HepG2 (cell line): ENCODE measurements around the gene MYL2. TPM values are rescaled to one million over a fixed set of nuclear protein-coding genes. Genes with fewer than 3 reads are reported as not detected.

ENCODE experiments used
- ATAC-seq: fragments of 200-7000 bp; cut with Tn5 transposase; 3 replicates; pipeline ENCODE4 v1.9.1; 2020; ENCODE audit warnings: mild to moderate bottlenecking, moderate library complexity
- BruUV-seq: library from RNA; stranded (reverse); fragments of 400-500 nt; replicated peaks from 2 replicates; lab custom pipeline; 2021; lab: Mats Ljungman, UMichigan
- CTCF ChIA-PET: fragments of 300-600 bp; formaldehyde crosslinking; extraction: SDS; loops from one replicate; lab custom pipeline; 2021; ENCODE audit warnings: low total read pairs, inconsistent platforms, low intra/inter-chr PET ratio; lab: Yijun Ruan, JAX
- POLR2A ChIA-PET: fragments of 350-600 bp; sonication (Branson Sonifier 250); formaldehyde crosslinking; loops from one replicate; lab custom pipeline; 2020; ENCODE audit warnings: antibody characterized with exemption, inconsistent platforms; lab: Yijun Ruan, JAX
- DNase-seq: peaks from one replicate; pipeline ENCODE4 v3.0.0-alpha.2; 2015; ENCODE audit warnings: low spot score
- FAIRE-seq: peaks from 3 replicates; lab custom pipeline; 2011; peaks lifted over from hg19 to GRCh38; lab: Jason Lieb, UNC
- H2AFZ ChIP-seq: one replicate; pipeline ENCODE4 v1.6.1; 2011; ENCODE audit warnings: low read length, inconsistent platforms
- H3K27ac ChIP-seq: fragments of 300-600 bp; 3 replicates; pipeline ENCODE4 v1.8.0; 2011; ENCODE audit warnings: mixed run types, mild to moderate bottlenecking, mixed read lengths, low read length, inconsistent platforms; ENCODE audit not compliant: insufficient read depth; ENCODE audit errors: extremely low read length
- H3K27me3 ChIP-seq, 2 experiments: fragments of 200-600 bp in 1 of 2; 2 replicates in 1 of 2; 3 replicates in 1 of 2; pipeline versions ENCODE4 v1.6.0 to v1.8.0; 2011; ENCODE audit warnings: low read length in 2 of 2, mild to moderate bottlenecking in 2 of 2, moderate library complexity in 2 of 2, inconsistent platforms in 1 of 2; ENCODE audit not compliant: insufficient read depth in 2 of 2, control insufficient read depth in 1 of 2
- H3K36me3 ChIP-seq, 2 experiments: fragments of 200-600 bp in 1 of 2; replicated peaks in 1 of 2; 2 replicates in 1 of 2; 3 replicates in 1 of 2; pipeline versions ENCODE4 v1.5.1 to v1.8.0; 2011; ENCODE audit warnings: low read length in 2 of 2, inconsistent platforms in 1 of 2; ENCODE audit not compliant: insufficient read depth in 2 of 2, control insufficient read depth in 1 of 2
- H3K4me1 ChIP-seq: 2 replicates; pipeline ENCODE4 v1.5.1; 2012; ENCODE audit warnings: low read length, inconsistent platforms; ENCODE audit not compliant: insufficient read depth
- H3K4me2 ChIP-seq: 2 replicates; pipeline ENCODE4 v1.6.0; 2011; ENCODE audit warnings: low read depth, low read length, inconsistent platforms
- H3K4me3 ChIP-seq, 3 experiments: fragments of 200-600 bp in 1 of 3; sonication (generic), shearing (Covaris generic) in 1 of 3; replicated peaks in 1 of 3; 2 replicates each; pipeline ENCODE4 v1.5.1; 2011 to 2016; ENCODE audit warnings: low read length in 3 of 3, inconsistent platforms in 2 of 3, low read depth in 2 of 3, mild to moderate bottlenecking in 2 of 3, control low read depth in 1 of 3, mixed read lengths in 1 of 3; ENCODE audit not compliant: insufficient read depth in 1 of 3
- H3K79me2 ChIP-seq: one replicate; pipeline ENCODE4 v1.6.1; 2011; ENCODE audit warnings: low read length, inconsistent platforms; ENCODE audit not compliant: insufficient read depth
- H3K9ac ChIP-seq: 2 replicates; pipeline ENCODE4 v1.6.0; 2011; ENCODE audit warnings: mild to moderate bottlenecking, low read depth, low read length, inconsistent platforms; ENCODE audit not compliant: insufficient read depth
- H3K9me3 ChIP-seq: 2 replicates; pipeline ENCODE4 v1.5.1; 2012; ENCODE audit warnings: mild to moderate bottlenecking, low read length
- H4K20me1 ChIP-seq: 2 replicates; pipeline ENCODE4 v1.6.0; 2011; ENCODE audit warnings: inconsistent platforms, mild to moderate bottlenecking, low read length, moderate library complexity; ENCODE audit not compliant: insufficient read depth
- ATM ChIP-seq: fragments of 450-650 bp; IDR thresholded peaks from 2 replicates; pipeline ENCODE4 v1.7.1; 2017; ENCODE audit warnings: mild to moderate bottlenecking, borderline replicate concordance
- FOXP1 ChIP-seq, 2 experiments: fragments of 450-650 bp in 1 of 2; IDR thresholded peaks; 2 replicates each; pipeline ENCODE4 v1.6.1; 2017 to 2018; ENCODE audit warnings: antibody characterized with exemption in 1 of 2
- JUNB ChIP-seq: sonication (generic); formaldehyde crosslinking; IDR thresholded peaks from 2 replicates; pipeline ENCODE4 v1.8.0; 2022; ENCODE audit warnings: missing genetic modification reagents, mild to moderate bottlenecking, borderline replicate concordance
- NFKB2 ChIP-seq: sonication (generic); formaldehyde crosslinking; IDR thresholded peaks from 2 replicates; pipeline ENCODE4 v1.4.0; 2020; ENCODE audit warnings: missing genetic modification reagents, borderline replicate concordance
- NR3C1 ChIP-seq: sonication (generic); formaldehyde crosslinking; IDR thresholded peaks from 2 replicates; pipeline ENCODE4 v1.4.0; 2020; ENCODE audit warnings: missing genetic modification reagents
- RELA ChIP-seq: sonication (generic); formaldehyde crosslinking; IDR thresholded peaks from 2 replicates; pipeline ENCODE4 v1.4.0; 2020; ENCODE audit warnings: missing genetic modification reagents
- RFX3 ChIP-seq: IDR thresholded peaks from 2 replicates; pipeline ENCODE4 v1.6.1; 2016; ENCODE audit warnings: missing biosample characterization, missing genetic modification reagents
- SETDB1 ChIP-seq: sonication (generic); formaldehyde crosslinking; IDR thresholded peaks from 2 replicates; pipeline ENCODE4 v1.5.1; 2020; ENCODE audit warnings: missing genetic modification reagents, mild to moderate bottlenecking, borderline replicate concordance
- TARDBP ChIP-seq: sonication (generic); formaldehyde crosslinking; IDR thresholded peaks from 2 replicates; pipeline ENCODE4 v1.8.0; 2022; ENCODE audit warnings: mild to moderate bottlenecking, missing genetic modification reagents
- ZNF207 ChIP-seq: fragments of 450-650 bp; IDR thresholded peaks from 2 replicates; pipeline ENCODE4 v1.6.1; 2016; ENCODE audit warnings: antibody characterized with exemption, borderline replicate concordance
- ZSCAN22 ChIP-seq: sonication (generic); formaldehyde crosslinking; IDR thresholded peaks from 2 replicates; pipeline ENCODE4 v1.4.0; 2020; ENCODE audit warnings: mild to moderate bottlenecking, missing genetic modification reagents
- WGBS: methylation state at CpG from one replicate; pipeline ENCODE4 v1.1.6; 2017; ENCODE audit warnings: low lambda C conversion rate; 5-methylcytosine and 5-hydroxymethylcytosine counted together
- in situ Hi-C: cut with HindIII; loops from 2 replicates; pipeline ENCODE4 v1.10.0; 2017; ENCODE audit warnings: low pct_unique_long_range_greater_than_20kb; ENCODE audit not compliant: extremely low pct_ligation_motif_present
- intact Hi-C: fragments of 100-400 bp; cut with micrococcal nuclease; formaldehyde crosslinking; loops from one replicate; pipeline ENCODE4 v1.10.0; 2022; ENCODE audit not compliant: unreplicated experiment
- polyA plus RNA-seq, 8 experiments: library from polyadenylated mRNA; depleted of rRNA in 3 of 8; stranded (reverse) in 7 of 8; unstranded in 1 of 8; fragments of >200 nt; fragmentation: Illumina TruSeq in 4 of 8; extraction: Trizol in 4 of 8; gene quantifications; 2 replicates each; pipeline versions ENCODE4 v1.2.1 to v1.2.3, GENCODE V29; 2011 to 2016; ENCODE audit warnings: low read depth in 4 of 8, missing spikeins in 1 of 8, mixed read lengths in 1 of 8; ENCODE audit not compliant: insufficient read depth in 1 of 8
- total RNA-seq, 5 experiments: library from RNA; depleted of rRNA; stranded (reverse); fragments of >200 nt; fragmentation: Illumina TruSeq; extraction: Trizol; gene quantifications; 2 replicates each; pipeline ENCODE4 v1.2.3, GENCODE V29; 2016; ENCODE audit warnings: low read depth in 1 of 5
- TF ChIP-seq, protein P1 (sequence below): sonication (generic); formaldehyde crosslinking; IDR thresholded peaks from 2 replicates; pipeline ENCODE4 v1.4.0; 2020; ENCODE audit warnings: missing genetic modification reagents
- TF ChIP-seq, protein P2 (sequence below): sonication (generic); formaldehyde crosslinking; IDR thresholded peaks from 2 replicates; pipeline ENCODE4 v1.4.0; 2020; ENCODE audit warnings: low read depth, missing genetic modification reagents
- TF ChIP-seq, protein P3 (sequence below): fragments of 450-650 bp; IDR thresholded peaks from 2 replicates; pipeline ENCODE4 v1.6.1; 2017; ENCODE audit warnings: mild to moderate bottlenecking

MYL2 gene
- total and polyA plus RNA-seq, 2 of the 13 experiments (the other 11 are each of a cell fraction or from before 2014, with no cell fraction given), result not detected

DNA sequence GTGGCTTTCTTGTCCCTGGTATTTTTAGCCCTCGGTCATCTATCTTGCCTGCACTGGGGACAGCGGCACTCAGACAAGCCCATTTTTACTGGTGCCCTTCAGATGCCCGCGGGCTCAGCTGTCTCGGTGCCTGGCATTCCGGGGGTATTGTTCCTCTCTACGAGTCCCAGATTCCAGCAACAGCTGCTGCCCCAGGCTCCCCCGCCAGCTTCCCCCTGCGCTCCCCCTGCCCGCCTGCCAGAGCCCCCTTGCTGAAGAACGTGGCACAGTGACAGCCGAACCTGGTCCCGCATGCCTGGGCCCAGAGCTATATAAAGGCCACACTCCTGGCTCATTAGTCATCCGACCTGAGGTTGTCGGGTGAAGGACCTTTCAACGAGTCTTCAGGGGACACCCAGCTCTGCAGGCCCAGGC, 10.9 kb upstream of the MYL2 start (continued):
- no peak for TF ChIP-seq RFX3 (CRISPR knock-in tag)
- TF ChIP-seq JUNB (CRISPR knock-in tag), result no peak
- no peak for TF ChIP-seq NFKB2 (CRISPR knock-in tag)
- TF ChIP-seq, all 625 proteins: peak for 0

DNA sequence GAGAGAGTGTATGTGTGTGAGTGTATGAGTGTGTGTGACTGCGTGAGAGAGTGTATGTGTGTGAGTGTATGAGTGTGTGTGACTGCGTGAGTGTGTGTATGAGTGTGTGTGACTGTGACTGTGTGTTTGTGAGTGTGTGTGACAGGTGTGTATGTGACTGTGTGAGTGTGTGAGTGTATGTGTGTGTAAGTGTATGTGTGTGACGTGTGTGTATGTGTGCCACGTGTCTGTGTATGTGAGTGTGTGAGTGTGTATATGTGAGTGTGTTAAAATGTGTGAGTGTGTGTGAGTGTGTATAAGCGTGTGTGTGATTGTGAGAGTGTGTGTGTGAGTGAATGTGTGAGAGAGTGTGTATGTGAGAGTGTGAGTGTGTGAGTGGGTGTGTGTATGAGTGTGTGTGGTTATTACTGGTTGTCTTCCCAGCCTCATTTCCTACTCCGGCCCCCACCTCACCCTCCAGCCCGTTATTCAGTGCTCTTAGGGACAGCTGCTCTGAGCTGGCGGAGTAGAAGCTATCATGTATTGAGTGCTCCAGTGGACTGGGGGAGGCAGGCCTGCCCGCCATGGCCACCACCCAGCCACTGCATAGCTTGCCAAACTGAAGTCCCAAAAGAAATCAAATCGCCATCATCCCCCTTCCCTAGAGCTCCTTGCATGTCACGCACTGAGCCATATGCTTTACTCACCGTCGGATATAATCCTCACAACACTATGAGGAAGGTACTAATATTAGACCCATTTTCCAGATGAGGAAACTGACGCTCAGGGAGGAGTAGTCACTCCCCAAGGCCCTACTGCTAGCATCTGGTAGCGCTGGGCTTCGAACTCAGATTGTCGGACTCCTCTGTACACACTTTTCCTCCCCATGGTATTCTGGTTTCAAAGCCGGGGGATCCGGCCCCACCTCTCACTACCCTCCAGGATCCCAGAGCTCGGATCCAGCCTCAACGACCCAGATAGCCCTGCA, 10.3 kb upstream of the MYL2 start:
- 58% methylated on average over 18 of the region's 21 CpGs for WGBS
- H3K4me1 ChIP-seq, result no peaks in the 10 kb centered on the region
- H3K4me2 ChIP-seq, result no peak overlapping the region
- no peaks in the 10 kb centered on the region for H3K79me2 ChIP-seq
- FAIRE-seq (no peak), ATAC-seq (no peak), DNase-seq (no peak)
- ChIA-PET CTCF (no interaction called here), POLR2A (no interaction called here)
- H4K20me1 ChIP-seq, result no peaks in the 10 kb centered on the region
- in situ Hi-C loops (loop anchor here (10.0 kb wide), 1 partner anchor 384 kb away; no protein-coding TSS in a partner anchor), intact Hi-C loops (no loop called here)
- H3K36me3 ChIP-seq, result no peaks in the 10 kb centered on the region
- no TSS peak for BruUV-seq
- no peaks in the 10 kb centered on the region for H3K9me3 ChIP-seq
- H2AFZ ChIP-seq, result no peak overlapping the region
- no peak overlapping the region for H3K4me3 ChIP-seq
- H3K27me3 ChIP-seq, result peaks cover 0 to 6% of the 10 kb centered on the region in 2 experiments; a peak in 1 of 5 replicates
- no peak overlapping the region for H3K9ac ChIP-seq
- no peak overlapping the region for H3K27ac ChIP-seq
- TF ChIP-seq TARDBP (CRISPR knock-in tag) (no peak), FOXP1 (IDR thresholded peaks at IDR 0.05) (no peak), FOXP1 (CRISPR knock-in tag; IDR thresholded peaks at IDR 0.05) (no peak), ZSCAN22 (no peak), RELA (CRISPR knock-in tag) (no peak), SETDB1 (CRISPR knock-in tag) (no peak), NR3C1 (CRISPR knock-in tag) (no peak), ZNF207 (peak; percentile 58; the same call in 1 of the 2 replicates), ATM (peak; percentile 55; the same call in 1 of the 2 replicates)
- TF ChIP-seq, protein P1, sequence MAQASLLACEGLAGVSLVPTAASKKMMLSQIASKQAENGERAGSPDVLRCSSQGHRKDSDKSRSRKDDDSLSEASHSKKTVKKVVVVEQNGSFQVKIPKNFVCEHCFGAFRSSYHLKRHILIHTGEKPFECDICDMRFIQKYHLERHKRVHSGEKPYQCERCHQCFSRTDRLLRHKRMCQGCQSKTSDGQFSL (CRISPR knock-in tag), result no peak
- TF ChIP-seq, protein P2, sequence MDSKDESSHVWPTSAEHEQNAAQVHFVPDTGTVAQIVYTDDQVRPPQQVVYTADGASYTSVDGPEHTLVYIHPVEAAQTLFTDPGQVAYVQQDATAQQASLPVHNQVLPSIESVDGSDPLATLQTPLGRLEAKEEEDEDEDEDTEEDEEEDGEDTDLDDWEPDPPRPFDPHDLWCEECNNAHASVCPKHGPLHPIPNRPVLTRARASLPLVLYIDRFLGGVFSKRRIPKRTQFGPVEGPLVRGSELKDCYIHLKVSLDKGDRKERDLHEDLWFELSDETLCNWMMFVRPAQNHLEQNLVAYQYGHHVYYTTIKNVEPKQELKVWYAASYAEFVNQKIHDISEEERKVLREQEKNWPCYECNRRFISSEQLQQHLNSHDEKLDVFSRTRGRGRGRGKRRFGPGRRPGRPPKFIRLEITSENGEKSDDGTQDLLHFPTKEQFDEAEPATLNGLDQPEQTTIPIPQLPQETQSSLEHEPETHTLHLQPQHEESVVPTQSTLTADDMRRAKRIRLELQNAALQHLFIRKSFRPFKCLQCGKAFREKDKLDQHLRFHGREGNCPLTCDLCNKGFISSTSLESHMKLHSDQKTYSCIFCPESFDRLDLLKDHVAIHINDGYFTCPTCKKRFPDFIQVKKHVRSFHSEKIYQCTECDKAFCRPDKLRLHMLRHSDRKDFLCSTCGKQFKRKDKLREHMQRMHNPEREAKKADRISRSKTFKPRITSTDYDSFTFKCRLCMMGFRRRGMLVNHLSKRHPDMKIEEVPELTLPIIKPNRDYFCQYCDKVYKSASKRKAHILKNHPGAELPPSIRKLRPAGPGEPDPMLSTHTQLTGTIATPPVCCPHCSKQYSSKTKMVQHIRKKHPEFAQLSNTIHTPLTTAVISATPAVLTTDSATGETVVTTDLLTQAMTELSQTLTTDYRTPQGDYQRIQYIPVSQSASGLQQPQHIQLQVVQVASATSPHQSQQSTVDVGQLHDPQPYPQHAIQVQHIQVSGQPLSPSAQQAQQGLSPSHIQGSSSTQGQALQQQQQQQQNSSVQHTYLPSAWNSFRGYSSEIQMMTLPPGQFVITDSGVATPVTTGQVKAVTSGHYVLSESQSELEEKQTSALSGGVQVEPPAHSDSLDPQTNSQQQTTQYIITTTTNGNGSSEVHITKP (CRISPR knock-in tag), result no peak
- TF ChIP-seq, protein P3, sequence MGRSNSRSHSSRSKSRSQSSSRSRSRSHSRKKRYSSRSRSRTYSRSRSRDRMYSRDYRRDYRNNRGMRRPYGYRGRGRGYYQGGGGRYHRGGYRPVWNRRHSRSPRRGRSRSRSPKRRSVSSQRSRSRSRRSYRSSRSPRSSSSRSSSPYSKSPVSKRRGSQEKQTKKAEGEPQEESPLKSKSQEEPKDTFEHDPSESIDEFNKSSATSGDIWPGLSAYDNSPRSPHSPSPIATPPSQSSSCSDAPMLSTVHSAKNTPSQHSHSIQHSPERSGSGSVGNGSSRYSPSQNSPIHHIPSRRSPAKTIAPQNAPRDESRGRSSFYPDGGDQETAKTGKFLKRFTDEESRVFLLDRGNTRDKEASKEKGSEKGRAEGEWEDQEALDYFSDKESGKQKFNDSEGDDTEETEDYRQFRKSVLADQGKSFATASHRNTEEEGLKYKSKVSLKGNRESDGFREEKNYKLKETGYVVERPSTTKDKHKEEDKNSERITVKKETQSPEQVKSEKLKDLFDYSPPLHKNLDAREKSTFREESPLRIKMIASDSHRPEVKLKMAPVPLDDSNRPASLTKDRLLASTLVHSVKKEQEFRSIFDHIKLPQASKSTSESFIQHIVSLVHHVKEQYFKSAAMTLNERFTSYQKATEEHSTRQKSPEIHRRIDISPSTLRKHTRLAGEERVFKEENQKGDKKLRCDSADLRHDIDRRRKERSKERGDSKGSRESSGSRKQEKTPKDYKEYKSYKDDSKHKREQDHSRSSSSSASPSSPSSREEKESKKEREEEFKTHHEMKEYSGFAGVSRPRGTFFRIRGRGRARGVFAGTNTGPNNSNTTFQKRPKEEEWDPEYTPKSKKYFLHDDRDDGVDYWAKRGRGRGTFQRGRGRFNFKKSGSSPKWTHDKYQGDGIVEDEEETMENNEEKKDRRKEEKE, result no peak
